ENCODE data around the gene SFMBT2. TPM values are rescaled to one million over a fixed set of nuclear protein-coding genes. Genes with fewer than 3 reads are reported as not detected.

The SFMBT2 gene
- total RNA-seq, 2 donors from 2014 or later, result 12.2 to 18.5 TPM

- DNase-seq (ENCODE audit: low spot score), result peak; percentile 49
- Histone ChIP-seq H3K9me3 (no peaks in the 10 kb centered on the region), H3K27ac (peak overlapping the region; percentile 23 to 43), H3K27me3 (replicated peaks; ENCODE audit: insufficient read depth) (no peaks in the 10 kb centered on the region), H3K4me3 (no peak overlapping the region), H3K36me3 (no peaks in the 10 kb centered on the region), H3K4me1 (replicated peaks) (no peaks in the 10 kb centered on the region)
- intact Hi-C loops (cut with DNase I), result no loop called here
- WGBS, result 59% methylated on average over 11 of the region's 11 CpGs
- TF ChIP-seq POLR2AphosphoS5 (IDR thresholded peaks at IDR 0.05), result peak; percentile 81
- TF ChIP-seq POLR2A (IDR thresholded peaks at IDR 0.05), result no peak
These were observed 56.3 kb downstream of the SFMBT2 start for GRCh38 chr10:7354330-7355047.

- WGBS, result 97% methylated on average over 9 of the region's 9 CpGs
- no peak overlapping the region for H3K4me3 ChIP-seq
- no peaks in the 10 kb centered on the region for H3K4me1 ChIP-seq (replicated peaks)
- peak overlapping the region in 1 of 2 donors; percentile 12 for H3K27ac ChIP-seq
- no peak for DNase-seq (ENCODE audit: low spot score)
- H3K36me3 ChIP-seq, result no peaks in the 10 kb centered on the region
- intact Hi-C loops (cut with DNase I), result no loop called here
- H3K9me3 ChIP-seq, result no peaks in the 10 kb centered on the region
- TF ChIP-seq POLR2A (IDR thresholded peaks at IDR 0.05) (no peak), CTCF (IDR thresholded peaks at IDR 0.05) (no peak), POLR2AphosphoS5 (IDR thresholded peaks at IDR 0.05) (no peak)
- H3K27me3 ChIP-seq (replicated peaks; ENCODE audit: insufficient read depth), result no peaks in the 10 kb centered on the region
These were observed 58.9 kb downstream of the SFMBT2 start for GRCh38 chr10:7351894-7352293.

- no peak for TF ChIP-seq POLR2A (IDR thresholded peaks at IDR 0.05)
- peak; percentile 43 for TF ChIP-seq POLR2AphosphoS5 (IDR thresholded peaks at IDR 0.05)
- TF ChIP-seq CTCF (IDR thresholded peaks at IDR 0.05), result no peak
- H3K4me3 ChIP-seq, result no peak overlapping the region
- no peaks in the 10 kb centered on the region for H3K36me3 ChIP-seq
- no peaks in the 10 kb centered on the region for H3K27me3 ChIP-seq (replicated peaks; ENCODE audit: insufficient read depth)
- 81% methylated on average over 3 of the region's 3 CpGs for WGBS
- H3K27ac ChIP-seq, result peak overlapping the region in 1 of 2 donors; percentile 12
- no peak for DNase-seq (ENCODE audit: low spot score)
- intact Hi-C loops (cut with DNase I), result no loop called here
- H3K4me1 ChIP-seq (replicated peaks), result no peaks in the 10 kb centered on the region
- H3K9me3 ChIP-seq, result no peaks in the 10 kb centered on the region
These were observed 60.2 kb downstream of the SFMBT2 start for GRCh38 chr10:7350541-7351195.

GRCh38 chr10:7345717-7346116 lies 65.1 kb downstream of the SFMBT2 start:
- no peaks in the 10 kb centered on the region for H3K4me1 ChIP-seq (replicated peaks)
- H3K4me3 ChIP-seq, result no peak overlapping the region
- intact Hi-C loops (cut with DNase I), result no loop called here
- H3K36me3 ChIP-seq, result no peaks in the 10 kb centered on the region
- no peak for DNase-seq (ENCODE audit: low spot score)
- 73% methylated on average over 10 of the region's 10 CpGs for WGBS
- H3K27me3 ChIP-seq (replicated peaks; ENCODE audit: insufficient read depth), result no peaks in the 10 kb centered on the region
- no peaks in the 10 kb centered on the region for H3K9me3 ChIP-seq
- TF ChIP-seq POLR2AphosphoS5 (IDR thresholded peaks at IDR 0.05) (no peak), CTCF (IDR thresholded peaks at IDR 0.05) (no peak), POLR2A (IDR thresholded peaks at IDR 0.05) (no peak)
- H3K27ac ChIP-seq, result no peak overlapping the region

- no peaks in the 10 kb centered on the region for H3K36me3 ChIP-seq
- no peaks in the 10 kb centered on the region for H3K27me3 ChIP-seq (replicated peaks; ENCODE audit: insufficient read depth)
- WGBS, result 98% methylated on average over 3 of the region's 3 CpGs
- H3K4me3 ChIP-seq, result no peak overlapping the region
- intact Hi-C loops (cut with DNase I), result no loop called here
- peak overlapping the region in 1 of 2 donors; percentile 56 for H3K27ac ChIP-seq
- no peaks in the 10 kb centered on the region for H3K4me1 ChIP-seq (replicated peaks)
- DNase-seq (ENCODE audit: low spot score), result no peak
- H3K9me3 ChIP-seq, result no peaks in the 10 kb centered on the region
- TF ChIP-seq POLR2AphosphoS5 (IDR thresholded peaks at IDR 0.05), result no peak
- no peak for TF ChIP-seq POLR2A (IDR thresholded peaks at IDR 0.05)
- TF ChIP-seq CTCF (IDR thresholded peaks at IDR 0.05), result no peak
These were observed 67.8 kb downstream of the SFMBT2 start for GRCh38 chr10:7343040-7343439.

All from prostate gland (tissue), 2 donors.